Measurements from ENCODE around the gene PIPOX.

GRCh38 chr17:29062215-29062614, 19.3 kb downstream of the PIPOX start:
- TF ChIP-seq, protein P1, sequence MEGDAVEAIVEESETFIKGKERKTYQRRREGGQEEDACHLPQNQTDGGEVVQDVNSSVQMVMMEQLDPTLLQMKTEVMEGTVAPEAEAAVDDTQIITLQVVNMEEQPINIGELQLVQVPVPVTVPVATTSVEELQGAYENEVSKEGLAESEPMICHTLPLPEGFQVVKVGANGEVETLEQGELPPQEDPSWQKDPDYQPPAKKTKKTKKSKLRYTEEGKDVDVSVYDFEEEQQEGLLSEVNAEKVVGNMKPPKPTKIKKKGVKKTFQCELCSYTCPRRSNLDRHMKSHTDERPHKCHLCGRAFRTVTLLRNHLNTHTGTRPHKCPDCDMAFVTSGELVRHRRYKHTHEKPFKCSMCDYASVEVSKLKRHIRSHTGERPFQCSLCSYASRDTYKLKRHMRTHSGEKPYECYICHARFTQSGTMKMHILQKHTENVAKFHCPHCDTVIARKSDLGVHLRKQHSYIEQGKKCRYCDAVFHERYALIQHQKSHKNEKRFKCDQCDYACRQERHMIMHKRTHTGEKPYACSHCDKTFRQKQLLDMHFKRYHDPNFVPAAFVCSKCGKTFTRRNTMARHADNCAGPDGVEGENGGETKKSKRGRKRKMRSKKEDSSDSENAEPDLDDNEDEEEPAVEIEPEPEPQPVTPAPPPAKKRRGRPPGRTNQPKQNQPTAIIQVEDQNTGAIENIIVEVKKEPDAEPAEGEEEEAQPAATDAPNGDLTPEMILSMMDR (IDR thresholded peaks at IDR 0.05; ENCODE audit: low read length): no peak
- TF ChIP-seq EZH2phosphoT487 (IDR thresholded peaks at IDR 0.05; ENCODE audit: low read length) (no peak), EZH2 (optimal IDR thresholded peaks at IDR 0.05; ENCODE audit: low read depth, low read length) (no peak)

All from MM.1S (cell line).